SK-N-MC (cell line): ENCODE data around the gene DNAJB9.

ENCODE experiments used
- EZH2 ChIP-seq: fragments of 200-600 bp; sonication (generic); IDR thresholded peaks from one replicate; pipeline ENCODE4 v1.6.1; 2017; ENCODE audit warnings: antibody characterized with exemption
- FOXP2 ChIP-seq: optimal IDR thresholded peaks from 2 replicates; pipeline ENCODE3; 2011; ENCODE audit warnings: mild to moderate bottlenecking, moderate library complexity; ENCODE audit not compliant: insufficient read depth; ENCODE audit errors: extremely low read length, control extremely low read depth
- POLR2AphosphoS5 ChIP-seq: IDR thresholded peaks from 2 replicates; pipeline ENCODE4 v1.6.1; 2012; ENCODE audit warnings: mild to moderate bottlenecking, low read depth, low read length, borderline replicate concordance

DNA sequence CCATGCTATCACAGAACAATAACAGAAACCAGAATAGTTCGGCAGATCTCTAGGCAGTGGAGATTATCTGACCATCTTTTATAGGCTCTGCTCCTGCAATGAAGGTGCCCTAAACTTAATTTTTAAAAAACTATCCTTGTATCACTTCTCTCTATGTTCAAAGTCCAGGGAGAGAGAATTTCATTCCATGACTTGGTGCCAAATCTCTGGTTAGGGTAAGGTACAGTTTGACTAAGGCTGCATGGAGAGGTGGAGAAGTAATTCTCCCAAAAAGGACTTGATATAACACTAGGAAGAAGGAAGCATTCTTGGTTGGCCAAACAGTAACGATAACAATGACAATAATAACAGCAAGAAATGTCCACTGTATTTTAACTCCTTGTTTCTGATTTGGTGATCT, 40.0 kb downstream of the DNAJB9 start:
- TF ChIP-seq EZH2 (no peak), POLR2AphosphoS5 (no peak), FOXP2 (no peak)
